Measurements from ENCODE around the gene CBFA2T3. TPM values are rescaled to one million over a fixed set of nuclear protein-coding genes. Genes with fewer than 3 reads are reported as not detected.

CBFA2T3 gene
- total RNA-seq, 4 donors from 2014 or later = 4.0 to 18.5 (median 5.5) TPM

DNA sequence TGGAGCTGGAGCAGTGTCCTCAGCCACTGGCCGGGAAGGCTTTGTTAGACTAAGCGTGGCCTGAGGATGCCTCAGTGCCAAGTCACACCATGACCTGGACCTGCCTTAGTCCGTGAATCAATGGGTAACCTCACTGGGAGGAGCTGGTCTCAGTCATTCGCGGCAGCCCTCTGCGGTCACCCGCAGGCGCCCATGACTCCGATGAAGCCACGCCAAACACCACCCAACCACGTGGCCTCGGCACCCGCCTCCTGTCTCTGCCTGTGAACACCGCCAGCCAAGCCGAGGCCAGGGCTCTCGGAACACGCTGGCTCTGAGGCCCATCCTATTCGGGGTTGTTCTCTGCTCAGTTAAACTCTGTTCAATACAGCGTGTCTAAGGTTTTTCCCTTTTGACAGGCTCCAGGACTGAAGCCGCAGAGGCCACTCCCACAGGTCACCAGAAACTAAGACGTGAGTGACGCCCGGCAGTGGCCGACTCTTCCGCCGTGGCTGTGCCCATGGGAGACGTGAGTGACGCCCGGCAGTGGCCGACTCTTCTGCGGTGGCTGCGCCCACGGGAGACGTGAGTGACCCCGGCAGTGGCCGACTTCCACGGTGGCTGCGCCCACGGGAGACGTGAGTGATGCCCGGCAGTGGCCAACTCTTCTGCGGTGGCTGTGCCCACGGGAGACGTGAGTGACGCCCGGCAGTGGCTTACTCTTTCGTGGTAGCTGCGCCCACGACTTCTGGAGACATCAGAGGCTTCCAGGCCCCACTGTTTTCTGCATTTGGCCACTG lies 93.7 kb downstream of the CBFA2T3 start:
- in situ Hi-C loops (cut with MboI; ENCODE audit: low pct_ligation_motif_present in 1 of 4, low pct_unique_long_range_greater_than_20kb in 1 of 4, low sequenced_read_pairs in 3 of 4) = no loop called here
- 92% methylated on average over 49 of the region's 49 CpGs; no CpG with 5 or more reads in 1 of the 2 donors for WGBS, 2 donors (ENCODE audit: low coverage in 1 of 2)
- Histone ChIP-seq H3K27me3 (peaks cover 15% of the 10 kb centered on the region), H3K4me1 (peaks cover 4 to 29% (median 18%) of the 10 kb centered on the region in 4 donors), H3K36me3 (no peaks in the 10 kb centered on the region), H3K27ac (no peak overlapping the region), H3K4me3 (no peak overlapping the region), H3K9me3 (no peaks in the 10 kb centered on the region)
- DNase-seq = no peak
- intact Hi-C loops (cut with DNase I; ENCODE audit: low total_unique reads) = no loop called here
- TF ChIP-seq EP300 (IDR thresholded peaks at IDR 0.05; ENCODE audit: low read depth) (no peak), POLR2A (IDR thresholded peaks at IDR 0.05) (no peak), POLR2AphosphoS5 (IDR thresholded peaks at IDR 0.05) (no peak)
- TF ChIP-seq, protein P1, sequence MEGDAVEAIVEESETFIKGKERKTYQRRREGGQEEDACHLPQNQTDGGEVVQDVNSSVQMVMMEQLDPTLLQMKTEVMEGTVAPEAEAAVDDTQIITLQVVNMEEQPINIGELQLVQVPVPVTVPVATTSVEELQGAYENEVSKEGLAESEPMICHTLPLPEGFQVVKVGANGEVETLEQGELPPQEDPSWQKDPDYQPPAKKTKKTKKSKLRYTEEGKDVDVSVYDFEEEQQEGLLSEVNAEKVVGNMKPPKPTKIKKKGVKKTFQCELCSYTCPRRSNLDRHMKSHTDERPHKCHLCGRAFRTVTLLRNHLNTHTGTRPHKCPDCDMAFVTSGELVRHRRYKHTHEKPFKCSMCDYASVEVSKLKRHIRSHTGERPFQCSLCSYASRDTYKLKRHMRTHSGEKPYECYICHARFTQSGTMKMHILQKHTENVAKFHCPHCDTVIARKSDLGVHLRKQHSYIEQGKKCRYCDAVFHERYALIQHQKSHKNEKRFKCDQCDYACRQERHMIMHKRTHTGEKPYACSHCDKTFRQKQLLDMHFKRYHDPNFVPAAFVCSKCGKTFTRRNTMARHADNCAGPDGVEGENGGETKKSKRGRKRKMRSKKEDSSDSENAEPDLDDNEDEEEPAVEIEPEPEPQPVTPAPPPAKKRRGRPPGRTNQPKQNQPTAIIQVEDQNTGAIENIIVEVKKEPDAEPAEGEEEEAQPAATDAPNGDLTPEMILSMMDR (IDR thresholded peaks at IDR 0.05) = no peak

DNA sequence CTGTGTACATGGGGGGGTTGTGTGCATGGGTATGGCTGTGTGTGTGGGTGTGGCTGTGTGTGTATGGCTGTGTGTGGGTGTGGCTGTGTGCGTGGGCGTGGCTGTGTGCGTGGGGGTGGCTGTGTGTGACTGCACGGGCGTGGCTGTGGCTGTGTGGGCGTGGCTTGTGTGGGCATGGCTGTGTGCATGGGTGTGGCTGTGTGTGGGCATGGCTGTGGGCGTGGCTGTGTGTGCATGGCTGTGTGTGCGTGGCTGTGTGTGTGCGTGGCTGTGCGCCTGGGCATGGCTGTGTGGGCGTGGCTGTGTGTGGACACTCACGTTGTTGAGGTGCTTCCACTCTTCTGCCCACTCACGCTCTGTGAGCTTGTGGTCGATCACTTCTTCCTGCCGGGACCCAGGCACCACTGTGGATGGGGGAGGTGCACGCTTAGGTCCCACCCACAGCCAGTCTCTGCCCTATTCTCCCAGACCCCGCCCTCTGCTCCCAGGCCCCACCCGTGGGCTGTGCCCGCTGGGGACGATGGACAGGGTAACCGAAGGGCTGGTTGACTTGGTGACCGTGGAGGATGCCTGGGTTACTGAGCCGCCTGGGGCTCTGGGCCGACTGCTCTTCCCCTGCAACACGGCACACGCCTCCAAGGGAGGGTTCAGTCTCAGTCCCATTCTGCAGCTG lies 94.5 kb downstream of the CBFA2T3 start:
- in situ Hi-C loops (cut with MboI; ENCODE audit: low pct_ligation_motif_present in 1 of 4, low pct_unique_long_range_greater_than_20kb in 1 of 4, low sequenced_read_pairs in 3 of 4) = no loop called here

DNA sequence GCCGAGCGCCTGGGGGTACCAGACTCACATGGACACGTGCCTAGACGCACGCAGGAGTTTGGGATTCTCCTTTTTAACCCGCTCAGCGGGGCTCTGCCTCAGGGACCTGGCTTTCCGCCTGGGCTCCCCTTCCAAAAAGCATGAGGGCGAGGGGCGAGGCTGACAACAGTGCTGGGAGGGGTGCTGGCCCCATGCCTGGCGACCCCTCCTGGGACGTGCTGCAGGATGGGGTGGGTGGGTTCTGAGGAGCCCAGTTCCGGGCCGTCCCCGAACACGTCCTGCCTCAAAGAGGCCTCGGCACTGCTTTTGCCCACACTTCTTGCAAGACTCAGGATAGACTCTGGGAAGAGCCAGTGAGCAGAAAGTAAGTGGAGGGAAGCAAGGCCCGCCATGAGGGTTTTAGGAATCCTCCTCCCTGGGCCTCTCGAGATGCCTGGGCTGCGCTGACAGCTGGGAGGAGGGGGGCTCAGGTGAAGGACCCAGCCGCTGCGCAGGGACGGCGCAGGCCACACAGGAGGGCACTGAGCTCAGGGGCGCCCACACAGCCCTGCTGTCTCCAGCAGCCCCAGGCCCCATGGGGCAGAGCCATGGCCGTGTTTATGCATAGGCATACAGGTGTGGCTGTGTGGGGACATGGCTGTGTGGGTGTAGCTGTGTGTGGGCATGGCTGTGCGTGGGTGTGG lies 95.2 kb downstream of the CBFA2T3 start:
- TF ChIP-seq, protein P1 (IDR thresholded peaks at IDR 0.05) = no peak
- TF ChIP-seq POLR2A (IDR thresholded peaks at IDR 0.05) (no peak), POLR2AphosphoS5 (IDR thresholded peaks at IDR 0.05) (no peak), EP300 (IDR thresholded peaks at IDR 0.05; ENCODE audit: low read depth) (no peak)
- Histone ChIP-seq H3K36me3 (no peaks in the 10 kb centered on the region), H3K27me3 (peaks cover 15% of the 10 kb centered on the region), H3K4me3 (no peak overlapping the region), H3K9me3 (no peaks in the 10 kb centered on the region), H3K4me1 (peaks cover 0 to 23% (median 16%) of the 10 kb centered on the region in 4 donors), H3K27ac (no peak overlapping the region)
- intact Hi-C loops (cut with DNase I; ENCODE audit: low total_unique reads) = no loop called here
- 80% methylated on average over 6 to 21 of the region's 27 CpGs for WGBS, 2 donors (ENCODE audit: low coverage in 1 of 2)
- in situ Hi-C loops (cut with MboI; ENCODE audit: low pct_ligation_motif_present in 1 of 4, low pct_unique_long_range_greater_than_20kb in 1 of 4, low sequenced_read_pairs in 3 of 4) = no loop called here
- no peak for DNase-seq

More for the DNA sequence above, 94.5 kb downstream of the CBFA2T3 start:
- WGBS, 2 donors (ENCODE audit: low coverage in 1 of 2) = 66% methylated on average over 26 of the region's 26 CpGs; no CpG with 5 or more reads in 1 of the 2 donors
- Histone ChIP-seq H3K27ac (no peak overlapping the region), H3K9me3 (no peaks in the 10 kb centered on the region), H3K4me1 (peaks cover 0 to 24% (median 16%) of the 10 kb centered on the region in 4 donors), H3K4me3 (no peak overlapping the region), H3K36me3 (no peaks in the 10 kb centered on the region), H3K27me3 (peaks cover 15% of the 10 kb centered on the region)
- peak; percentile 65 for DNase-seq
- TF ChIP-seq, protein P1 (IDR thresholded peaks at IDR 0.05) = no peak
- TF ChIP-seq POLR2A (IDR thresholded peaks at IDR 0.05) (no peak), EP300 (IDR thresholded peaks at IDR 0.05; ENCODE audit: low read depth) (no peak), POLR2AphosphoS5 (IDR thresholded peaks at IDR 0.05) (no peak)
- intact Hi-C loops (cut with DNase I; ENCODE audit: low total_unique reads) = no loop called here
